ENCODE data around the gene KCNG3.

DNA sequence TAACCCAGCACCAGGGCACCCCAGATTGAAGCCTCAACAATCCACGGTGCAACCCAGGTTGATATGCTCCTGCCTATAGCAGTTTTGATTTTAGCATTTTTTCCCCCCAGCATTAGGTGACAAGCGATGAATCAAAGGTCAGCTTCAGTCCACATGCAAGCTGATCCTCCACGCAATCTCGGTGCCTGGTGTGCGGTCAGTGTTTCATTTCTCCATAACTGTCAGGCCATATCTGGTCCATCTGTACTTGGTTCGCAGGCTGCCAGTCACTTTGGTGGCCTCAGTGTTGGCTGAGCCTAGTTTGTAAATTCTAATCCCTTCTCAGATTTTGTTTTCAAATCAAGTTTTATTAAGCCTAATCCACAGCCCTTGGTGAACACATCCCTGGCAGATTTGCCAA lies 30.2 kb downstream of the KCNG3 start:
- TF ChIP-seq POLR2AphosphoS5 (IDR thresholded peaks at IDR 0.05; ENCODE audit: borderline replicate concordance, low read depth, low read length) (no peak), EZH2 (IDR thresholded peaks at IDR 0.05) (no peak)

All from SK-N-MC (cell line).